Testis (tissue), 3 donors: ENCODE data around the gene APBB3. TPM values are rescaled to one million over a fixed set of nuclear protein-coding genes. Genes with fewer than 3 reads are reported as not detected.

Source experiments
- DNase-seq: peaks from one replicate; pipeline ENCODE4 v3.0.0-alpha.2; 2019
- H3K27ac ChIP-seq, 2 donors: fragments of 200-600 bp; sonication (generic); one replicate each; pipeline ENCODE4 v1.5.1; 2019
- H3K27me3 ChIP-seq: fragments of 200-600 bp; sonication (generic); one replicate; pipeline ENCODE4 v1.5.1; 2019
- H3K36me3 ChIP-seq: fragments of 200-600 bp; sonication (generic); one replicate; pipeline ENCODE4 v1.5.1; 2017; ENCODE audit warnings: low read depth; ENCODE audit errors: missing control alignments
- H3K4me1 ChIP-seq: fragments of 200-600 bp; sonication (generic); one replicate; pipeline ENCODE4 v1.5.1; 2019
- H3K4me3 ChIP-seq, 2 donors: fragments of 200-600 bp; sonication (generic); one replicate each; pipeline ENCODE4 v1.5.1; 2017 to 2019
- H3K9me3 ChIP-seq: fragments of 200-600 bp; sonication (generic); one replicate; pipeline ENCODE4 v1.5.1; 2017
- CTCF ChIP-seq, 3 experiments: fragments of 450-650 bp in 2 of 3; fragments of 200-600 bp in 1 of 3; sonication (generic) in 1 of 3; IDR thresholded peaks; one replicate each; pipeline ENCODE4 v1.5.1; 2016 to 2019; ENCODE audit warnings: antibody characterized with exemption in 3 of 3, mild to moderate bottlenecking in 2 of 3, moderate library complexity in 1 of 3
- POLR2A ChIP-seq: fragments of 450-650 bp; IDR thresholded peaks from one replicate; pipeline ENCODE4 v1.6.1; 2017; ENCODE audit warnings: antibody characterized with exemption, mild to moderate bottlenecking, moderate library complexity
- WGBS, 2 donors: methylation state at CpG; one replicate each; pipeline ENCODE4 v1.1.5; 2018; 5-methylcytosine and 5-hydroxymethylcytosine counted together
- intact Hi-C: fragments of 100-400 bp; cut with DNase I; formaldehyde crosslinking; loops from one replicate; pipeline ENCODE4 v1.15.1; 2023; ENCODE audit warnings: low total_unique reads
- polyA plus RNA-seq: library from polyadenylated mRNA; stranded (reverse); fragments of 350-450 nt; fragmentation: Illumina TruSeq; extraction: RNeasy Lipid Tissue Mini Kit (QIAGEN cat#74804); gene quantifications from one replicate; pipeline ENCODE4 v1.2.3, GENCODE V29; 2014; ENCODE audit warnings: low read depth, low replicate concordance; ENCODE audit not compliant: insufficient read depth
- total RNA-seq, 2 donors: library from RNA; depleted of rRNA; stranded (reverse); fragments of >200 nt; gene quantifications; one replicate each; pipeline ENCODE4 v1.2.3, GENCODE V29; 2016

Gene APBB3
- total and polyA plus RNA-seq, 3 donors from 2014 or later, result 73.1 to 129 (median 122) TPM

DNA sequence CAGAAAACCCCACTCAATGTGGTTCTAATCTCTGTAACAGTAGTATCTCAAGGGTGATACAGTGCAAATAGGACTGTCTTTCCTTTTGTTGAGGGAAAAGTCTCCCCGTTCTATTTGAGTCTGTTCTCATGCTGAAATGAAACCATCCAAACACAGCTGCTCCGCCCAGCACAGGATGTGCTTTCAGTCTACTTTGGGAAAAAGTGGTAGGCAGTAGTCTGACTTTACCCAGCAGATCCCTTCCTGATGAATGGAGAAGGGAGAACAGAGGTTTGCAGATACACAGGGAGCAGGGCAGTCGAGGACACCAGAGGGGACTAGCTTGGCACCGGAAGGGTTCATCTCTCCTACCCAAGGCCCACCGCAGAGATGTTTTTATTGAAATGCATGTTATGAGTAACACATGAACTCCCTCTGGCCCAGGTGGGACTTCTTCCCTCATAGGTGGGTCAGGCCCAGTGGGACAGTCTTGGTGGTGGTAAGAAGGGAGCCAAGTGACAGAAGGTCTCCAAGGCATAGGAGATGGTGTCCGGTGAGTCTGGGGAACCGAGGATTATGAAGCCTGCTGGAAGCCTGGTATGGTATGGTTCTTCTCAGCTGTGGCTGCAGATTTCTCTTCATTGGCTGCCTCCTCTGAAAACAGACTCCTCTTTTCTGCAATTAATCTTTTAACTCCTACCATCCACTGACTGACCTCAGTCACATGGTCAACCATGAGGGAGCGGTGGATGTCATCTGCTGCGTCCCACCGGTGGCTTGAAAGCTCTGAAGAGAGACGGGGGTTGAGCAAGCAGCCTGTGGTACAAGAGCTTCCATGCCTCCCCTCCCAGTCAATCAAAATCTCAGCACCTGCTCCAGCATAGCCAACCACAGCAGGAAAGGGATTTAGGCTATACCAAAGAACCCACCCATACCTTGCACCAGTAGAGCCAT is 14.0 kb downstream of the APBB3 start:
- intact Hi-C loops, result no loop called here
- no peak for DNase-seq

DNA sequence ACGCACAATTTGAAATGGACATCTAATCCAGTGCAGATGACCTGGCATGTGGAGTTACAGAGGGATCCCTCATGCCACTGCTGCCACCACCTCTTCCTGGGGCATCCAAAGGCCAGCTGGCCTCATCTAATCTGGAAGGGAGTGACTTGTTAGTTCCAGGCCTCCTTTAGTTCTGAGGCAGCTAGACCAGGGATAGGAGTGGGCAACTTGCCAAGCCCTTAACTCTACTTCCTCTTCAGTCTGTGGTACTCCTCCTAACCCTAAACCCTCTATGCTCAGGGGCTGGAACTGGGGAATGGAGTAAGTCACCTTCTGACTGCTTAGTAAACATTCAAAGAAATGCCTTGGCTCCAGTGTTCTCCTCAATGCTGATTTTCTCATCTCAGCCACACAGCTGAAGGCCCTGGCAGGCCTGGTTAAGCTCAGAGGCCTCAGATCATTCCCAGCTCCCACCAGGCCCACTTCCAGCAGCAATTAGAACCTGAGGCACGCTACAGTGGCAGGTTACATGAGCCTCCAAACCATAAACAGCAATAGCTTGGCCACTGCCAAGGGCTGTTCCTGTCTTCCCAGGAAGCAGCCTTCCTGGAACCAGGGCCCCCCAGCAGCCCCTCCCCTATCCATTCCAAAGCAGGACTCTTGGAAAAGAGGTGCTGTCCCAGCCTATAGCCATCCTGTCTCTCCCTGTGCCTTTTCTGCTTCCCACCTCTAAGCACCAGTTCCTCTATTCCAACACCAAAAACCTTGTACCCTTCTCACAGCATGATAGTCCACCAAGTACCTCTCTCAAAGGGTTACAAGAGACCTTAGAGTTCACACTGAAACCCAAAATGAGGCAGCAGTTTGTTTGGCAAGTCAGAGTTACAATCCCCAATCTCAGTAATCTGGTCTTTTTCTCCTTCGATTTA is 14.9 kb downstream of the APBB3 start:
- no peak for TF ChIP-seq CTCF (IDR thresholded peaks at IDR 0.05)
- TF ChIP-seq POLR2A, result no peak
- Histone ChIP-seq H3K9me3 (no peaks in the 10 kb centered on the region), H3K27ac (peak overlapping the region in 1 of 2 donors; percentile 99), H3K4me1 (peaks cover 34% of the 10 kb centered on the region), H3K27me3 (no peaks in the 10 kb centered on the region), H3K36me3 (no peaks in the 10 kb centered on the region), H3K4me3 (no peak overlapping the region)
- WGBS, 2 donors, result 57 to 66% methylated on average over 3 of the region's 3 CpGs
- intact Hi-C loops, result loop anchor here (10.0 kb wide), 1 partner anchor 85 kb away; the partner anchor contains the start of genes CD14 and TMCO6
- DNase-seq, result peak; percentile 67

More for the DNA sequence above, 14.0 kb downstream of the APBB3 start:
- Histone ChIP-seq H3K9me3 (no peaks in the 10 kb centered on the region), H3K36me3 (no peaks in the 10 kb centered on the region), H3K27ac (no peak overlapping the region), H3K27me3 (no peaks in the 10 kb centered on the region), H3K4me1 (peaks cover 34% of the 10 kb centered on the region), H3K4me3 (no peak overlapping the region)
- TF ChIP-seq POLR2A, result no peak
- TF ChIP-seq CTCF (IDR thresholded peaks at IDR 0.05), result no peak
- 83 to 88% methylated on average over 11 of the region's 11 CpGs for WGBS, 2 donors

DNA sequence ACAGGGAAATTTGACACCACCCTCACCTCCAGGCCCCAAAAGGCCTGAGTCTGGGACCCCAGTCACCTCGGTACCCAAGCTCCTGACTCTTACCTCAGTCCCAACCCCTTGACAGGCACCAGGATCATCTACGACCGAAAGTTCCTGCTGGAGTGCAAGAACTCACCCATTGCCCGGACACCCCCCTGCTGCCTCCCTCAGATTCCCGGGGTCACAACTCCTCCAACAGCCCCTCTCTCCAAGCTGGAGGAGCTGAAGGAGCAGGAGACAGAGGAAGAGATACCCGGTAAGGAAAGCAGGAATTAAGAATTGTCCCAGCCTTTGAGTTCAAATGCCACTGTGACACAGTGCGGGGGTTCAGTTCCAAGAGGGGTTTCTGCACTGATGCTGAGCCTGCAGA is 15.6 kb downstream of the APBB3 start:
- Histone ChIP-seq H3K36me3 (no peaks in the 10 kb centered on the region), H3K9me3 (no peaks in the 10 kb centered on the region), H3K4me1 (peaks cover 34% of the 10 kb centered on the region), H3K27ac (peak overlapping the region; percentile 96 to 99), H3K4me3 (no peak overlapping the region), H3K27me3 (no peaks in the 10 kb centered on the region)
- WGBS, 2 donors, result 81 to 85% methylated on average over 7 of the region's 7 CpGs
- intact Hi-C loops, result loop anchor here (10.0 kb wide), 1 partner anchor 86 kb away; the partner anchor contains the start of genes CD14 and TMCO6
- DNase-seq, result no peak
- TF ChIP-seq POLR2A, result no peak
- no peak for TF ChIP-seq CTCF (IDR thresholded peaks at IDR 0.05)

GRCh38 chr5:140548300-140548688 is 16.1 kb downstream of the APBB3 start:
- Histone ChIP-seq H3K27ac (peak overlapping the region; percentile 96 to 99), H3K9me3 (no peaks in the 10 kb centered on the region), H3K4me3 (peak overlapping the region; percentile 56), H3K4me1 (peaks cover 34% of the 10 kb centered on the region), H3K36me3 (no peaks in the 10 kb centered on the region), H3K27me3 (no peaks in the 10 kb centered on the region)
- TF ChIP-seq CTCF (IDR thresholded peaks at IDR 0.05) (no peak), POLR2A (no peak)
- WGBS, 2 donors, result 0 to 17% methylated on average over 1 to 5 of the region's 5 CpGs
- intact Hi-C loops, result loop anchor here (10.0 kb wide), 1 partner anchor 87 kb away; the partner anchor contains the start of genes CD14 and TMCO6
- DNase-seq, result no peak
